ENCODE data around the gene GOLPH3L. TPM values are rescaled to one million over a fixed set of nuclear protein-coding genes. Genes with fewer than 3 reads are reported as not detected.
A peak's percentile ranks its signal among the peaks of the same experiment; 100 is the strongest.

The GOLPH3L gene
- total and polyA plus RNA-seq, 2 of the 13 experiments (the other 11 are each of a cell fraction or from before 2014, with no cell fraction given): 8.2 to 12.8 TPM

GRCh38 chr1:150629115-150629928 is 67.6 kb downstream of the GOLPH3L start, which contains the start of gene ENSA (continued):
- 0 out of 2 replicates have a peak, but pooled peaks have one; percentile 30 for TF ChIP-seq NR2C2 (CRISPR knock-in tag; IDR thresholded peaks at IDR 0.05; ENCODE audit: borderline replicate concordance)
- TF ChIP-seq CREB1 (IDR thresholded peaks at IDR 0.05): peak; percentile 99
- peak; percentile 96 for TF ChIP-seq CREB1 (CRISPR knock-in tag; IDR thresholded peaks at IDR 0.05)
- no peak; the same call in 1 of the 2 replicates for TF ChIP-seq ZC3H4 (CRISPR knock-in tag; IDR thresholded peaks at IDR 0.05; ENCODE audit: borderline replicate concordance)
- peak; percentile 66 for TF ChIP-seq CHD2 (IDR thresholded peaks at IDR 0.05; ENCODE audit: low read depth, low read length)
- TF ChIP-seq PREB (CRISPR knock-in tag; IDR thresholded peaks at IDR 0.05): no peak
- no peak for TF ChIP-seq FOXA1 (IDR thresholded peaks at IDR 0.05)
- TF ChIP-seq FOXA1 (CRISPR knock-in tag; IDR thresholded peaks at IDR 0.05): no peak
- no peak for TF ChIP-seq RBM22 (optimal IDR thresholded peaks at IDR 0.05; ENCODE audit: low read length)
- no peak for TF ChIP-seq ARID3A (IDR thresholded peaks at IDR 0.05; ENCODE audit: low read depth, low read length)
- no peak for TF ChIP-seq ZNF879 (CRISPR knock-in tag; IDR thresholded peaks at IDR 0.05)
- no peak for TF ChIP-seq TAF15 (IDR thresholded peaks at IDR 0.05; ENCODE audit: low read depth, low read length, poor library complexity, severe bottlenecking)
- no peak for TF ChIP-seq ZBTB34 (CRISPR knock-in tag; IDR thresholded peaks at IDR 0.05)
- TF ChIP-seq BCLAF1 (IDR thresholded peaks at IDR 0.05): no peak
- no peak for TF ChIP-seq MIER2 (CRISPR knock-in tag; IDR thresholded peaks at IDR 0.05)
- no peak for TF ChIP-seq ZNF496 (CRISPR knock-in tag; IDR thresholded peaks at IDR 0.05; ENCODE audit: insufficient replicate concordance)
- TF ChIP-seq TOPORS (CRISPR knock-in tag; IDR thresholded peaks at IDR 0.05): no peak
- TF ChIP-seq ZNF766 (CRISPR knock-in tag; IDR thresholded peaks at IDR 0.05; ENCODE audit: borderline replicate concordance): no peak
- no peak for TF ChIP-seq PRMT3 (CRISPR knock-in tag; IDR thresholded peaks at IDR 0.05; ENCODE audit: borderline replicate concordance, low read depth)
- TF ChIP-seq NONO (IDR thresholded peaks at IDR 0.05): no peak
- TF ChIP-seq NONO (CRISPR knock-in tag; conservative IDR thresholded peaks at IDR 0.05): 0 out of 2 replicates have a peak, but pooled peaks have one; percentile 17
- TF ChIP-seq SP4 (CRISPR knock-in tag; IDR thresholded peaks at IDR 0.05): peak; percentile 89
